COLO668 (cell line): ENCODE results near the gene WDPCP.
"Not testable (repeated sequence)": the region's sequence is repeated elsewhere in the genome, so short reads cannot be mapped to it uniquely, and the experiment has no call there.

Experiments used
- DNase-seq: peaks from one replicate; lab custom pipeline; 2025; ENCODE audit not compliant: unreplicated experiment; lab: John Stamatoyannopoulos, UW

The WDPCP gene

DNA sequence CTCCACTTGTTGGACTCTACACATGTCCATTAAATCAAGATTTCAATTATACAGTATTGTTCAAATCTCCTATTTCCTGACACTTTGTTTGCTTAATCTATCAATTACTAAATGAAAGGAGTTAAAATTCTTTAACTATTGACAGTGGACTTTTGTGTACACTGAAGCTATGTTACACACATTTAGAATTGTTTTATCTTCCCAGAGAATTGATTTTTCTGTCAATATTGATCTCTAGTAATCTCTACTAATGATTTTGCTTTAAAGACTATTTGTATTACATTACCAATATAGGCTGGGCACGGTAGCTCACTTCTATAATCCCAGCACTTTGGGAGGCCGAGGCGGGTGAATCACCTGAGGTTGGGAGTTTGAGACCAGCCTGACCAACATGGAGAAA, 215.7 kb downstream of the WDPCP start:
- DNase-seq, result no peak

DNA sequence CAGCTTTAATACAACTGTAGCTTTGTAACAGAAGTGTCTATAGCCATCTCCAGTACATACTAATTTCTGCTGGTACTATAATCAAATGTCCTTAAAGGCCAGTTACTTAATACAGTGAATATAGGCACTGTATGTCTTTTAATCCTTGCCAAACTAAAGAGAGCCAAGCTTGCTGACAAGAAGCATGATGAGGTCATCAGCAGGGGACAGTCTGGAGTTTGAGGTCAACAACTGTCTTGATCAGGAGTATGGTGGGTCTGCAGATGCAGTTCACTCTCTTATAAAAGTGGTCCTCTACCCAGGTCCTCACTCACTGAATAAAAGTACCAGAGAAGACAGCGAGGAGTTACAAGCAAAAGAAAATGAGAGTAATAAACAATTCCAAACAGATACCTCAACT, 219.1 kb downstream of the WDPCP start:
- DNase-seq, result no peak

DNA sequence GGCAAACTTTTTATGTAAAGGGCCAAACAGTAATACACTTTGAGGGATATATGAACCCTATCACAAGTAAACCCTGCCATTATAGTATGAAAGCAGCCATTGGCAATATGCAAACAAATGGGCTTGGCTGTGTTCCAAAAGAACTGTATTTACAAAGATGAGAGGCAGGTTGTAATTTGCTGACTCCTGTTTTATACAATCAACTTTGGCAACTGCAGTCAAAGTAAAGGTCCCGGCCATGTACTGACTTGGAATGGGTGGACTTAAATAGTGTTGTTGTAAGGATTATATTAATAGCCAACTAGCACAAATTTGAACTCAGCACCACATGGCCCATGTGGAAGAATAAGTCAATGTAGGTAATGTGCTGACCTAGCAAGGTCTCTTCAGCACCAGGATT, 223.4 kb downstream of the WDPCP start:
- peak; percentile 46 for DNase-seq

DNA sequence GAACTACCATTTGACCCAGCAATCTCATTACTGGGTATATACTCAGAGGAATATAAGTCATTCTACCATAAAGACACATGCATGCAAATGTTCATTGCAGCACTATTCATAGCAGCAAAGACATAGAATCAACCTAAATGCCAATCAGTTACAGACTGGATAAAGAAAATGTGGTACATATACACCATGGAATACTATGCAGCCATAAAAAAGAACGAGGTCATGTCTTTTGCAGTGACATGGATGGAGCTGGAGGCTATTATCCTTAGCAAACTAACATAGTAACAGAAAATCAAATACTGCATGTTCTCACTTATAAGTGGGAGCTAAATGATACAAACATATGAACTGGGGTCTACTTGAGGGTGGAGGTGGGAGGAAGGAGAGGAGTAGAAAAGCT, 230.6 kb downstream of the WDPCP start:
- not testable (repeated sequence) for DNase-seq

DNA sequence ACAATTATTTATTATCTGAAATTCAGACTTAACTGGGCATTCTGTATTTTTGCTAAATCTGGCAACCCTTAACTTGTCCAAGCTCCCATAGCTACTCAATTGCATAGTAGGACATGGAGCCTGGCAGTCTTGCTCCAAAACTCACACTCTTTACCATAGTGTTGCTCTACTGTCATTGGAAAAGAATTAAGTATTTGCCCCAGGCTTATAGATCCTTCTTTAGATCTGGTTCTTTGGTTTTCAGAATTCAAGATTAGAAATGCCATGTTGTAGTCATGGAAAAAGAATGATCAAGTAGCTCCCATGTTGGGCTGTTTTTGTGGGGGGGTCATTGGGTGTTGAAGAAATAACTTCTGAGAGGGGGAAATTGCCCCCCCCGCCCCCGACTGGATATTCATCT, 240.9 kb downstream of the WDPCP start:
- no peak for DNase-seq

DNA sequence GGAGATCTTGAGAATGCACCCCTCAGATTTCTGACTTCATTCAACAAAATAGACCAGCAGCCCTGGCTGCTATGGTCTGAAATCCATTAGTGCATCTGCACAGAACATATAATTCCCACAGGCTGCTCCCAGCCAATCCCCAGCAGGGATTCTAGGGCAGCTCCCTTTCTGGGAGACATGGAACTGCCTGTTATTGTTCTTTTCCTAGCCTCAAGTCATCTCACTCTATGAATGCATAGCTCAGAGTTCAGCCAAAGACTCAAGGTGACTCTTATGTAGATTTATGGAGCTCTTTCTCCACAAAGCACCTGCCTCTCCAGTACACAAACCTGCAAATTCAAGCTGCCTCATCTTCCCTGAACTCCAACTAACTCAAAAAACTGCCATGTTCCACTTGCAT, 241.9 kb downstream of the WDPCP start:
- DNase-seq, result no peak

DNA sequence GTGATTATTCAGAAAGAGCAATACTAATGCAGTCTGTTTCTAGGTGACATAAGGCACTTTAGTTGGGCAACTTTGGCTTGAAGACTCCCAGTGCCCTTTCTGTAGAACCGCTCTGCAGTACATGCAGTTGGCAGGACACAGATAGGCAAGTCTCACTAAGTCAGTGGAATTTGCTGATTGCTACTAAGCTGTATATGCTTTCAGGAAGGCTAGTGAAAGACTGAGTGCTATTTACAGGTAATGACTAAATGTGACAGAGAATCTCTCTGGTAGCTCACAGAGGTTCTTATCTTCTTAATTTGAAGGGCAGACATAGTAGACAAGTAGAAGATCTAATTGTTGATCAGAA, 243.0 kb downstream of the WDPCP start:
- DNase-seq, result no peak

DNA sequence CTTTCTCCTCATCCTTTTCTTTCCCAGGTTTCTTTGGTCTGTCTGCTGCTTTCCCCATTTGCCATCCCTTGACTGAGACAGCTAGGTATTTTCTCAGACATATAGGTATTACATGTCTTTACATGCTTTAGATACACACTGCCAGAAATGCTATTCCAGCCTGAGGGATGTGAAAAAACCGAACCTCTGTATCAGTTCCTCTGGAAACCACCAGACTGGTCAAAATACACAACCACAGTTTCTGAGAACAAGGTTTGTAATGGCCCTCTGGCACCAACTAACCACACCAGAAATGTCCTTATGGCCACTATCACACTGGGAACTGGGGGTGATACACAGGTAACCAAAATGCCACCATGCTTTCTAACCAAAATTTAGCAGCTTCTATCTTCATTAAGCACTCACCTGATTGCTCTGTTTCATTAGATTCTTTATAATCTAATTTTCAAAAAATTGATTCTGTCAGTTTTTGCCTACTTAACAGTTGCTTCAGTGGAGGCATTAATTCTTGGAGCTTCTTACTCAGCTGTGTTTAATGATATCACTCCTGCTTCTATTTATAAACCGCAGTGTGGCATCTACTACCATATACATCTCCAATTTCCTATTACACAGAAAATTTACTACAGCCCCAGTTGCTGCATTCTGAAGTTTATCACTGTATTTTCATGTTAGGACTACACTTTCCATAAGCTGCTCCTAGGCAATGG, 243.5 kb downstream of the WDPCP start:
- DNase-seq, result no peak

DNA sequence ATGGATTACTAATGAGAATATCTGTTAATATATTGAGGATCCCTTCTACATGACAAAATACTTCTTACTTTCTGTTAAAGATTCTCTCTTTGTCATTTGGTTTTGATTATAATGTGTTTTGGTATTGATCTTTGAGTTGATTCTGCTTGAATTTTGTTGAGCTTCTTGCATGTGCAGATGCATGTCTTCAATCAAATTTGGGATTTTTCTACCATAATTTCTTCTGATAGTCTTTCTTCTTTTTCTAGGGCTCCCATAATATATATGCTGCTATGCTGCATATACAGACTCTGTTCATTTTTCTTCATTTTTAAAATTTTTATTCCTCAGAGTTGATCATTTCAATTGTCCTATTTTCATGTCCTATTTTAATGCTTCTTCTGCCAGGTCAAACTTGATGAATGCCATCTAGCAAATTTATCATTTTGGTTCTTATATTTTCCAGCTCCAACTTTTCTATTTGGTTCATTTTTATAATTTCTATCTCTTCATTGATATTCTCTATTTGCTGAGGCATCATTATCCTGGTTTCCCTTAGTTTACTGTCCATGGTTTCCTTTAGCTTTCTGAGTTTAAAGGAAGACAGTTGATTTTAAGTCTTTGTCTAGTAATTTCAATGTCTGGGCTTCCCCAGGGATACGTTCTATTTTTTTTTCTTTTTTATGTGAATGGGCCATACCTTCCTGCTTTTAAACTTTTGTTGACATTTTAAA, 244.7 kb downstream of the WDPCP start:
- DNase-seq, result no peak

DNA sequence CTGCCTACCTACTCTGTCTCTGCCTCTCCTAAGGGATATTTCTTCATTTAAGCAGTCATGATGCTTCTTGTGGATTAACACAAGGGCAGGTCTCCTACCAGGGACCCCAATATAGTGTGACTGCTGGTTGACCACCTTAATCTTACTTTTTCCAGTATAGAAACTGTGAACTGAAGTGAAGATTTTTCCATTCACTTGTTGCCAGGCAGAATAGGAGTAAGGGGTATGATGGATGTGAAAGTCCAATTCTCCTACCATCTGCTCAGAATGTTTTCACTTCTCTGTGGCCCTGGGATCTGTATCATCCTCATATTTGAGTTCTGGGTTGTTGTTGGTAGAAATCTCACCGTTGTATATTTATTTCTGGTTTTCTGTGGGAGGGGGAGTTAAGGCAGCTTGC, 247.8 kb downstream of the WDPCP start:
- DNase-seq, result no peak

DNA sequence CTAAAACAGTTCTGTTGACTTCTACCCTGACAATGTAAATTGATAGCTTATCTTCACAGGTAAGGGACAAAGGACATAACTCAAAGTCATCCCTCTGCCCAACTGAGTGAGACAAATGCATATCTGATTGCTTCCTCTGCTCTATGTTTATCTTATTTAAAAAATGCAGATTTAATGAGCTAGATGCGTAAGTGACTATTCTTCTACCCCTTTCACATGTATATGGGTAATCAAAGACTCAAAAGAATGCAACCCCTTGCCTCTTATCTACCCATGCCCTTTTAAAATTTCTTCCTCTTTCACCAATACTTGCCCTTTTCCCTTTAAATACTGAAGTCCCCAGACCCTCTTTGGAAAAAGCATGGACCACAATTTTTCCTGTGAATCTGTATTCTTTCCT, 253.4 kb downstream of the WDPCP start:
- no peak for DNase-seq

DNA sequence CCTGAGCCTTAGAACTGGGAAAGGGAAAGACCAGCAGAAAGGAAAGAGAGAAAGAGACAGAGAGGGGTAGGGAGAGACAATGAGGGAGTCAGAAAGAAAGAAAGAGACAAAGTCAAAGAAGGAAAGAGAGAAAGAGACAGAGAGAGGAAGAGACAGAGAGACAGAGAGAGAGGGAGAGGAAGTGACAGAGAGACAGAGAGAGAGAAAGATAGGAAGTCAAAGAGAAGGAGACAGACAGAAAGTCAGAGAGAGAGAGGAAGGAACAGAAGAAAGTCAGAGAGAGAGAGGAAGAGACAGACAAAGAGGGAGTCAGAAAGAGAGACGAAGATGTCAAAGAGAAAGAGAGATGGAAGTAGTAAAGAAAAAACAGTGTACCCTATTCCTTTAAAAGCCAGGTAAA, 261.8 kb downstream of the WDPCP start:
- DNase-seq, result no peak

DNA sequence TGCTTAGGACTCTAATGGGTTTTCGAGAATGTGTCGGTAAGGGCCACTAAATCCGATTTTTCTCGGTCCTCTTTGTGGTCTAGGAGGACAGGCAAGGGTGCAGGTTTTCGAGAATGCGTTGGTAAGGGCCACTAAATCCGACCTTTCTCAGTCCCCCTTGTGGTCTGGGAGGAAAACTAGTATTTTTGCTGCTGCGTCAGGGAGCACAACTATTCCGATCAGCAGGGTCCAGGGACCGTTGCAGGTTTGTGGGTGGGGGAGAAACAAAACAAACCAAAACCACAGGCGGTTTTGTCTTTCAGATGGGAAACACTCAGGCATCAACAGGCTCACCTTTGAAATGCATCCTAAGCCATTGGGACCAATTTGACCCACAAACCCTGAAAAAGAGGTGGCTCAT, 264.6 kb downstream of the WDPCP start:
- not testable (repeated sequence) for DNase-seq

DNA sequence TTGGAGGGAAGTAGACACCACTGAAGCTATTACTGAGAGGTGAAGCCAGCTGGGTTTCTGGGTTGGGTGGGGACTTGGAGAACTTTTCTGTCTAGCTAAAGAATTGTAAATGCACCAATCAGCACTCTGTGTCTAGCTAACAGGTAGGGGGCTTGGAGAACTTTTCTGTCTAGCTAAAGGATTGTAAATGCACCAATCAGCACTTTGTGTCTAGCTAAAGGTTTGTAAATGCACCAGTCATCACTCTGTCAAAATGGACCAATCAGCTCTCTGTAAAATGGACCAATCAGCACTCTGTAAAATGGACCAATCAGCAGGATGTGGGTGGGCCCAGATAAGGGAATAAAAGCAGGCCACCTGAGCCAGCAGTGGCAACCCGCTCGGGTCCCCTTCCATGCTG, 266.3 kb downstream of the WDPCP start:
- DNase-seq, result not testable (repeated sequence)

DNA sequence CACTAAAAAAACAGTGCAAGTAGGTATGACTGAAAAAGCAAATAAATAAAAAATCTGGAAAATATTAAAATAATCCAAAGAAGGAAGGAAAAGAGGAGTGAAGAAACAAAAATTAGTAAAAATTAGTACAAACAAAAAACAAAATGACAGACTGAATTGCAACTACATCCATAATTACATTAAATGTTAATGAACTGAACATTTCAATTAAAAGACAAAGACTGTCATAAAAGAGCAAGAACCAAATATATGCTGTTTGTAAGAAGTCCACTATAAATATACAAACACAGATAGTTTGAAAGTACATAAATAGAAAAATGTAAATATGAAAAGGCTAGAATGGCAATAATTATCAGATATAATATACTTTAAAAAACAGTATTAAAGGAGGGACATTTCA, 267.6 kb downstream of the WDPCP start:
- DNase-seq, result no peak

DNA sequence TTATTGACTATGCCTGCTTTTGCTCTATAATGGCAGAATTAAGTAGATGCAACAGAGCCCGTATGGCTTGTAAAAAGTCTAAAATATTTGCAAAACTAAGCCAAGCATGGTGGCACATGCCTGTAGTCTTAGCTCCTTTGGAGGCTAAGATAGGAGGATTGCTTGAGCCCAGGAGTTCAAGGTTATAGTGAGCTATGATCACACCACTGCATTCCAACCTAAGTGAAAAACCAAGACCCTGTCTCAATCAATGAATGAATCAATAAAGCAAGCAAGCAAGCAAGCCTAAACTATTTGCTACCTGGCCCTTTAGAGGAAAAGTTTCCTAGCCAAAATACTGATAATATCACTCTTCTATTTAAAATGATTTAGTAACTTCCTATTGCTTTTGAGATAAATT, 277.7 kb downstream of the WDPCP start:
- DNase-seq, result no peak

DNA sequence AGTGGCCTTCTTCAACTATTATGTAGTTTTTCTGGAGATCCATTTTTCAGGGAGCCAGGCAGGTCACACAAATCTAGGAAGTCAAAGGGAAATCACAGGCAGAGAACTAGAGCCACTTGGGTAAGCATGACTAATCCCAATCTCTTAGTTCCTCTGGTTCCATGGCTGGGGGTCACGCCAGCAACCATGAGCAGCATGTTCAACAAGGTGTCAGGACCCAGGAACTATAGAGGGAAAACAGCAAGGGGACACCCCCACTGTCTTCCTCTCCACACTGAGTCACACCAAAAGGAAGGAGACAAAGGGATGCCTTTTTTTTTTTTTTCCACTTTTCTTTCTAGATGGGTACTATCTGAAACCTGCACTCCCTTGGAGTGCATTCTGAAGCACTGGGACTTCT, 286.8 kb downstream of the WDPCP start:
- DNase-seq, result peak; percentile 3

DNA sequence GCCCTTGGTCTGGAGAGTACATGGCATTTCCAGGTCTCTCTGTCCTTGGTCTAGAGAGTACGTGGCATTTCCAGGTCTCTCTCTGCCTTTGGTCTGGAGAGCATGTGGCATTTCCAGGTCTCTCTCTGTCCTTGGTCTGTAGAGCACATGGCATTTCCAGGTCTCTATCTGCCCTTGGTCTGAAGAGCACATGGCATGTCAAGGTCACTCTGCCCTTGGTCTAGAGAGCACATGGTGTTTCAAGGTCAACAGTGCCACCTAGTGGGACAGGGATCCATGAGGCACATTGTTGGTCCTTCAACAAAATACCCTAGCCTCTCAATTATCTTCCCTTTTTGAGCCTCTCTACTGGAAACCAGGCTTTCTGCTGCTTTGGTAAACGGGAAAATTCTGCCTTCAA, 287.4 kb downstream of the WDPCP start:
- DNase-seq, result no peak

DNA sequence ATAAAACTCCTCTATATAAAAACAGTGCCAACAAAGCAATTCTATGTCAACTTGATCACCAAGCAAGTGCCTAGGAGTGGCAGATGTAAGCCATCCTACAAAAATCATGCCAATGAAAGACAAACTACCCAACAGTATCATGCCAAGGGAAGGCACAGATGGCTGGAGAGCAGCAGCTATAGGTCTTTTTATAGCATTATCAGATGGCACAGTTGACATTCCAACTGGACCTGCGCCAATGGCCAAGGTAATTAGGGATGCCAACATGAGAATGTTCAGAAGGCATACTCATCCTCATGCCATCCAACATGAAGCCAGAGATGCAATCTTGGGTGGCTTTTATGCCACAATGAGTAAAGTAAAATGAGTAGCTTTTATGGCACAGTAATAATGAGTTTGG, 300.3 kb downstream of the WDPCP start:
- no peak for DNase-seq

DNA sequence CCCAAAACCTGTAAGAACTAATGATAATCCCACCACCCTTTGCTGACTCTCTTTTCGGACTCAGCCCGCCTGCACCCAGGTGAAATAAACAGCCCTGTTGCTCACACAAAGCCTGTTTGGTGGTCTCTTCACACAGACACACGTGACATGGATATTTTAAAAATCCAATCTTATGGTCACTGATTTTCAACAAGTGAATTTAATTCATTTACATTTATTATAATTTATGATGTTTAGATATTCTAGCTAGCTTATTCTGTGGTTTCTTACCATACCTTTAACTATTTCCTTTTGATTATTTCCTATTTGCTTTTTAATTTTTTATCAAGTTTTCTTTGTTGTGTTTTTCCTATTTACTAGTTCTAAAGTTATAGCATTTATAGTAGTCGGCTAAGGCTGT, 301.8 kb downstream of the WDPCP start:
- not testable (repeated sequence) for DNase-seq

DNA sequence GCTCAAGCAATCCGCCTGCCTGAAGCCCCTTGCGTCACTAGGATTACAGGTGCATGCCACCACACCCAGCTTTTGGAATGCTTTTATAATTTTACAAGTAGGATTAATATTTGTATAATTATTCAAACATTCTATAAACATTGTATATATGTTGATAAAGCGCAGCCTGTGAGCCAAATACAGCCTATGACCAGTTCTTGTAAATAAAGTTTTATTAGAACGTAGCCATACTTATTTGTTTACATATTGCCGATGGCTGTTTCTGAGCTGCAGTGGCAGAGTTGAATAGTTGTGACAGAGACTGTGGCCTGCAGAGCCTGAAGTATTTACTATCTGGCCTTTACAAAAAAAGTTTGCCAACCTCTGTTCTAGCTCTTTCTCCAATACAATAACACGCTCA, 305.0 kb downstream of the WDPCP start:
- no peak for DNase-seq

DNA sequence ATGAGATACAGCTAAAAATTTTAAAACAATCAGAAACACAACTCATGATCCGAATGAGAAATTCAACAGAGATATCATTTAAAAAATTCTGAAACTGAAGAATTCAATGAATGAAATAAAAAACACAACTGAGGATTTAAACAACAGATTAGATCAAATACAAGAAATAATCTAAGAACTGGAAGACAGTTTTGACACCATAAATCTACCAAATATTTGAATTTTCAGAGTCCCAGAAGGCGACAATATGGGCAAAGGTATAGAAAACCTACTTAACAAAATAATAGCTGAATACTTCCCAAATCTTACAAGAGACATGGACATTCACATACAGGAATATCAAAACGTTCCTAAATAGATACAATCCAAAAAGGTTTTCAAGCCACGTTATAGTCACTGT, 315.7 kb downstream of the WDPCP start:
- DNase-seq, result no peak

DNA sequence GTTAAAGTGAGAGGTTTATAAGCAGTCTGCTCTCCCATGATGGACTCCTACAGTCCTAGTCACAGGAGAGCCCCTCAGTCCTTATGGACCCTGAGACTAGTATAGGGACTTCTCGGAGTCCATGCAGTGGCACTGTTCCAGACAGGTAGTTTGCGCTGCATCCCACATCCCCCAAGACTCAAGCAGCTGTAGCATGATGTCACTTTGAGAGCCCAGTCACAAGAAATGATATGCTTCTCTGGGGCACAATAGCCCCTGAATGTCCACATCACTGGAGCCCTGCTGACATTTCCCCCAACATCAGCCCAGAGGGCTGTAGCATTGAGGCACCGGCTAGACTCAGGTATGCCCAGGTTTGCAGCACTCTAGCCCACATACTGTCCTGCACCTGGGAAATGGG, 317.6 kb downstream of the WDPCP start:
- DNase-seq, result no peak
